Measurements from ENCODE around the gene HS3ST1.

GRCh38 chr4:11404431-11404830 is 24.3 kb downstream of the HS3ST1 start:
- TF ChIP-seq EZH2phosphoT487 (IDR thresholded peaks at IDR 0.05; ENCODE audit: low read depth) (no peak), CTCF (IDR thresholded peaks at IDR 0.05; ENCODE audit: low read depth, low read length) (no peak)

All from OCI-LY3 (cell line).